Activated T-cell treated with anti-CD3 and anti-CD28 coated beads, Interleukin-2, amount 50 U/mL, for 4 hours (primary cell): ENCODE measurements around the gene CDH4. TPM values are rescaled to one million over a fixed set of nuclear protein-coding genes. Genes with fewer than 3 reads are reported as not detected.

ENCODE experiments used
- ATAC-seq, 2 donors: fragments of 200-7000 bp; cut with Tn5 transposase; one replicate each; pipeline ENCODE4 v1.10.0; 2021
- DNase-seq: peaks from one replicate; pipeline ENCODE4 v3.0.0-alpha.2; 2020
- H3K27me3 Mint-ChIP-seq: one replicate; pipeline ENCODE4 v1.8.0; 2021; ENCODE audit warnings: low read depth, mixed read lengths
- H3K36me3 Mint-ChIP-seq: one replicate; pipeline ENCODE4 v1.8.0; 2022; ENCODE audit warnings: mixed read lengths; ENCODE audit not compliant: insufficient read depth
- H3K4me1 Mint-ChIP-seq: one replicate; pipeline ENCODE4 v1.8.0; 2021; ENCODE audit warnings: low read depth, mixed read lengths
- H3K4me3 Mint-ChIP-seq: one replicate; pipeline ENCODE4 v1.8.0; 2021; ENCODE audit warnings: mild to moderate bottlenecking, moderate library complexity, mixed read lengths
- H3K9me3 Mint-ChIP-seq: one replicate; pipeline ENCODE4 v1.8.0; 2021; ENCODE audit warnings: mixed read lengths
- total RNA-seq, 3 donors: library from RNA; stranded (reverse); gene quantifications; one replicate each; pipeline ENCODE4 v1.2.1, GENCODE V29; 2021

Gene CDH4
- total RNA-seq, 3 donors from 2014 or later: 0.10 TPM; not detected in 2

DNA sequence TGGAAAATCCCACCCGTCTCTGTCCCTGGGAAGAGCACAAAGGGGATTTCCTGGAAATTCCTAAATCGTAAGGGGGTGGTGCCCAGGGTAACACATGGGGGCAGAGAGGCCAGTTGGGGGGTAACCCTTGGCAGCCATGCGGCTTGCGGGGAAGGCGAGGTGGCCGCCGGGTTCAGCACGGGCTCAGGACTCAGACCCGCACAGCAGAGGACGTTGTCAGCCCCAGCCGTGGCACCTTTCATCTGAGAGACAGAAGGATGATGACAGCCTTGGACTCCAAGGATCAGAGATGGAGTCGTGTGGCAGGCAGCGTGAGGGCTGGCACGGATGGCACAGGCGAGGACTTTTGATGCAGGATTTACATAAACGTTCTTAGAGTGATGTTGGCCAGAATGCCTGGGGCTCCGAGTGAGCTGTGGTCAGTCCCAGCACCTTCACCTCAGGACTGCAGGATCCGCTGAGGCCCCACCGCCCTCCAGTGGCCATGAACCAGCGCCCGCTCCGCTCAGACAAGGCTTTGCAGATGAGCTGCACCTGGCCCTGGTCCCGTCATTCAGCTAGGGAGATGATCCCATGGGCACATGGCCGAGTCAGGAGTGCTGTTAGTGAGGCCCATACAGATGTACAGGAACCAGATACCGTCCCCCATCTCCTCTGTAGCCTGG is 623.3 kb downstream of the CDH4 start:
- H3K4me3 Mint-ChIP-seq: no peak overlapping the region
- H3K36me3 Mint-ChIP-seq: no peaks in the 10 kb centered on the region
- H3K9me3 Mint-ChIP-seq: no peaks in the 10 kb centered on the region
- H3K4me1 Mint-ChIP-seq: no peaks in the 10 kb centered on the region
- H3K27me3 Mint-ChIP-seq: no peaks in the 10 kb centered on the region
- ATAC-seq (no peak), DNase-seq (no peak)

- Mint-ChIP-seq H3K4me3 (no peak overlapping the region), H3K36me3 (no peaks in the 10 kb centered on the region), H3K27me3 (no peaks in the 10 kb centered on the region), H3K9me3 (no peaks in the 10 kb centered on the region), H3K4me1 (no peaks in the 10 kb centered on the region)
- ATAC-seq (no peak), DNase-seq (no peak)
Measured at GRCh38 chr20:61875996-61876395, 623.9 kb downstream of the CDH4 start.

- H3K4me3 Mint-ChIP-seq: no peak overlapping the region
- no peaks in the 10 kb centered on the region for H3K27me3 Mint-ChIP-seq
- H3K36me3 Mint-ChIP-seq: no peaks in the 10 kb centered on the region
- ATAC-seq (no peak), DNase-seq (no peak)
- H3K4me1 Mint-ChIP-seq: no peaks in the 10 kb centered on the region
- no peaks in the 10 kb centered on the region for H3K9me3 Mint-ChIP-seq
Measured at GRCh38 chr20:61876952-61877728, 625.1 kb downstream of the CDH4 start.

DNA sequence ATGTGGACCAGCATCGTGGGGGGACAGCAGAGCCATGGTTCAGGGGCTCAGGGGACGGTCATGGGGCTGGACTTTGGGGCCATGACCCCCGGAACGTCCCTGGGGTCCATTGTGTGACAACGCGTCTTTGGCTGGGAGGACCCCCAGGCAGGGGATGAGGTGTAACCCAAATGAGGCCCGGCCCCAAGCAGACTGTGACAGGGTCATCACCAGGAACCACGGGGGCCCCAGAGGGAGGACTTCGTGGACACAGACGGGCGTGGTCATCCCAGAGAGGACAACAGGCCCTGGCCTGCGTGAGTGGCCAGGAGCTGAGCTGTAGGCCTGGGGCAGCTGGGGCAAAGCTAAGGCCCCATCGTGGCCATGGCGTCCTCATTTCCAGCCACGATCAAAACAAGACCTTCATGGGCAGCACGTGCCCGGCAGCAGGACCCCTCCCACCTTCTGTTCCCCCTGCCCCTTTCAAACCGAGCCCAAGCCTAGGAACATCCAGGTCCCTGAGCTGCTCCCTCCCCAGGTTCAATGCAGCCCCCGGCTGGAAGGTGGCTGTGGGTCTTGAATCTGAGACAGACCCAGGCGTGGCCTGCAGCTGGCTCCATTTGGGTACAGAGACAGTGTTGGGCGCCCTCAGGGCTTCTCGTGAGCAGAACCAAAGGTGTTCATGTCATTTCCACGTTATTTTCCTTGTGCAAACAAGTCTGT is 625.9 kb downstream of the CDH4 start:
- Mint-ChIP-seq H3K9me3 (no peaks in the 10 kb centered on the region), H3K4me3 (no peak overlapping the region), H3K4me1 (no peaks in the 10 kb centered on the region), H3K36me3 (no peaks in the 10 kb centered on the region), H3K27me3 (peaks cover 2% of the 10 kb centered on the region)
- ATAC-seq (no peak), DNase-seq (no peak)

GRCh38 chr20:61878478-61879302 is 626.6 kb downstream of the CDH4 start:
- ATAC-seq: no peak
- H3K9me3 Mint-ChIP-seq: no peaks in the 10 kb centered on the region
- peaks cover 2% of the 10 kb centered on the region for H3K27me3 Mint-ChIP-seq
- H3K36me3 Mint-ChIP-seq: no peaks in the 10 kb centered on the region
- no peaks in the 10 kb centered on the region for H3K4me1 Mint-ChIP-seq
- no peak overlapping the region for H3K4me3 Mint-ChIP-seq
- no peak for DNase-seq

DNA sequence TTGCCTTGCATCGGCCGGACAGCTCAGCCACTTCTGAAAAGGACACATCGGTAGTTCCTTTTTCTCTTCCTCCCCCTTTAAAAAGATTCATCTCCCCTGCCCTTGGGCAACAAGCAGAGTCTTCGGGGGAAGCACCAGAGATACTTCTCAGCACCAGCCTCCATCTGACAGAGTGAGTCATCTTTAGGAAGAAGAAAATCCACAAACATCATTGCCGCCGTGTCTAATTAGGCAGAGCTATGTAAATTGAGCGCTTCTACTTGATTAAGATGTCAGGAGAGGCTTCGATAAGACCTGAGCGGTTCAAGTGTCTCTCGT is 627.2 kb downstream of the CDH4 start:
- ATAC-seq: no peak
- peaks cover 5% of the 10 kb centered on the region for H3K27me3 Mint-ChIP-seq

GRCh38 chr20:61879694-61880093 is 627.6 kb downstream of the CDH4 start:
- Mint-ChIP-seq H3K36me3 (no peaks in the 10 kb centered on the region), H3K4me3 (no peak overlapping the region), H3K27me3 (peaks cover 5% of the 10 kb centered on the region), H3K9me3 (no peaks in the 10 kb centered on the region), H3K4me1 (no peaks in the 10 kb centered on the region)
- DNase-seq (no peak), ATAC-seq (no peak)

More for the DNA sequence above, 627.2 kb downstream of the CDH4 start:
- no peak for DNase-seq
- Mint-ChIP-seq H3K9me3 (no peaks in the 10 kb centered on the region), H3K36me3 (no peaks in the 10 kb centered on the region), H3K4me1 (no peaks in the 10 kb centered on the region), H3K4me3 (no peak overlapping the region)

GRCh38 chr20:61880706-61881105 is 628.6 kb downstream of the CDH4 start:
- H3K4me1 Mint-ChIP-seq: no peaks in the 10 kb centered on the region
- ATAC-seq: no peak
- H3K9me3 Mint-ChIP-seq: no peaks in the 10 kb centered on the region

DNA sequence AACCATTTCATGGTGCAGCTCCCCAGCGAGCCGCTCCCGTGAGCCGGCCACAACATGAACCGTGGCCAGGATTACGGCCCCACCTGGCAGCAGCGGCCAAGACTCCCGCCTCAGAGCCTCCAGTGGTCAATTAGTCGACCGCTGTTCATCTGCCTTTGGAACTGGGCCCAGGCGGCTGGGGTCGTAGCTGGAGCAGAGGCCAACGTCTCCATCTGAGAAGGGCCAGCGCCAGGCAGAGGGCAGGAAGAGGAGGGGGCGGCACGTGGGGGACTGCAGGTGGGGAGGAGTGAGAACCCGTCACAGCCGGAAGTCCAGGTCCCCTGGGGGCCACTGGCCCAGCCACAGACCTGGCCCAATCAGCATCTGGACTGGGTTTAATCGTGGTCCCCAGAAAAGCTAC is 629.4 kb downstream of the CDH4 start:
- ATAC-seq (no peak), DNase-seq (no peak)
- no peaks in the 10 kb centered on the region for H3K9me3 Mint-ChIP-seq
- no peak overlapping the region for H3K4me3 Mint-ChIP-seq
- peaks cover 5% of the 10 kb centered on the region for H3K27me3 Mint-ChIP-seq
- H3K36me3 Mint-ChIP-seq: no peaks in the 10 kb centered on the region
- no peaks in the 10 kb centered on the region for H3K4me1 Mint-ChIP-seq

More at GRCh38 chr20:61880706-61881105, 628.6 kb downstream of the CDH4 start:
- Mint-ChIP-seq H3K4me3 (no peak overlapping the region), H3K36me3 (no peaks in the 10 kb centered on the region), H3K27me3 (peaks cover 5% of the 10 kb centered on the region)
- no peak for DNase-seq

DNA sequence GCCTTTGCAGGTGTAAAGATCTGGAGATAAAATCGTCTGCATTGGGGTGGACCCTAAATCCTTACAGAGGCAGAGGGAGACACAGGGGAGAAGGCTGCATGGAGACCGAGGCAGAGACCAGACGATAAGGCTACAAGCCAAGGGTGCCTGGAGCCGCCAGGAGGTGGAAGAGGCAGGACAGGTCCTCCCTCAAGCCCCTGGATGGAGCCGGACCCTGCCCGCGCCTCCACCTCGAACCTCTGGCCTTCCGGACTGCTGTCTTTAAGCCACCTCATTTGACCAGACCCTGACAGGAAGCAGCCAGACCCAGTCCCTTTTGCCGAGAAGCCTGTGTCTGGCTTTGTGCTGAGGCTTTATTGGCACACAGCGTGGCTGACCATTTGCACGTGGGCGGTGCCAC is 629.8 kb downstream of the CDH4 start:
- H3K36me3 Mint-ChIP-seq: no peaks in the 10 kb centered on the region
- H3K4me3 Mint-ChIP-seq: no peak overlapping the region
- DNase-seq (no peak), ATAC-seq (no peak)
- H3K9me3 Mint-ChIP-seq: no peaks in the 10 kb centered on the region
- H3K4me1 Mint-ChIP-seq: no peaks in the 10 kb centered on the region
- peaks cover 5% of the 10 kb centered on the region for H3K27me3 Mint-ChIP-seq

GRCh38 chr20:61882716-61883615 is 630.9 kb downstream of the CDH4 start:
- H3K9me3 Mint-ChIP-seq: no peaks in the 10 kb centered on the region
- H3K36me3 Mint-ChIP-seq: no peaks in the 10 kb centered on the region
- H3K4me3 Mint-ChIP-seq: no peak overlapping the region
- peaks cover 5% of the 10 kb centered on the region for H3K27me3 Mint-ChIP-seq
- peaks cover 2% of the 10 kb centered on the region for H3K4me1 Mint-ChIP-seq
- DNase-seq: no peak
- no peak for ATAC-seq

- Mint-ChIP-seq H3K4me1 (peaks cover 2% of the 10 kb centered on the region), H3K27me3 (peaks cover 7% of the 10 kb centered on the region), H3K9me3 (no peaks in the 10 kb centered on the region), H3K36me3 (no peaks in the 10 kb centered on the region), H3K4me3 (no peak overlapping the region)
- no peak for DNase-seq
- no peak for ATAC-seq
Measured at GRCh38 chr20:61883857-61884393, 631.9 kb downstream of the CDH4 start.
